ENCODE measurements around the gene CRYGS.
A peak's percentile ranks its signal among the peaks of the same experiment; 100 is the strongest.
"Not testable (repeated sequence)": the region's sequence is repeated elsewhere in the genome, so short reads cannot be mapped to it uniquely, and the experiment has no call there.

Gene CRYGS

DNA sequence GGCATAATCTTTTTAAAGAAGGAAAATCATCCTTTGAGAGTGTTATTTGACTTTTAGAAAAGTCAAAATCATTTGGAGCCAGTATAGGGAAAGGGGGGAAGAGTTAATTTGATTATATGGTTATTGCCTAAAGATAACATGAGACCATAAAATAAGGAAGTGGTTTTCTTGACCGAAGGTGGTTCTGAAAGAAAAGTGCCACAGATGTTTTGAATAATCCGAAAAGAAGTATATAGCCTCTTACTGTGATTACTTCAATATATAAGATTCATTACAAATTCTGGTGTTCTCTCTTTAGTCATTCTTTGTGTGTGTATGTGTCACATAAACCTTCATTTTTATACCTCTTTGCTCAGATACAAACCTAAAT is 27.4 kb upstream of the CRYGS start:
- Mint-ChIP-seq H3K4me1 (peaks cover 44% of the 10 kb centered on the region), H3K36me3 (ENCODE audit: insufficient read depth) (peaks cover 47% of the 10 kb centered on the region), H3K27ac (ENCODE audit: low read depth) (peak overlapping the region; percentile 99), H3K27me3 (no peaks in the 10 kb centered on the region), H3K4me3 (peak overlapping the region; percentile 92), H3K9me3 (no peaks in the 10 kb centered on the region)
- no peak for DNase-seq (ENCODE audit: low spot score in 2 of 2)
- no peak for ATAC-seq (replicated peaks; ENCODE audit: extremely low read depth, poor library complexity, severe bottlenecking)

DNA sequence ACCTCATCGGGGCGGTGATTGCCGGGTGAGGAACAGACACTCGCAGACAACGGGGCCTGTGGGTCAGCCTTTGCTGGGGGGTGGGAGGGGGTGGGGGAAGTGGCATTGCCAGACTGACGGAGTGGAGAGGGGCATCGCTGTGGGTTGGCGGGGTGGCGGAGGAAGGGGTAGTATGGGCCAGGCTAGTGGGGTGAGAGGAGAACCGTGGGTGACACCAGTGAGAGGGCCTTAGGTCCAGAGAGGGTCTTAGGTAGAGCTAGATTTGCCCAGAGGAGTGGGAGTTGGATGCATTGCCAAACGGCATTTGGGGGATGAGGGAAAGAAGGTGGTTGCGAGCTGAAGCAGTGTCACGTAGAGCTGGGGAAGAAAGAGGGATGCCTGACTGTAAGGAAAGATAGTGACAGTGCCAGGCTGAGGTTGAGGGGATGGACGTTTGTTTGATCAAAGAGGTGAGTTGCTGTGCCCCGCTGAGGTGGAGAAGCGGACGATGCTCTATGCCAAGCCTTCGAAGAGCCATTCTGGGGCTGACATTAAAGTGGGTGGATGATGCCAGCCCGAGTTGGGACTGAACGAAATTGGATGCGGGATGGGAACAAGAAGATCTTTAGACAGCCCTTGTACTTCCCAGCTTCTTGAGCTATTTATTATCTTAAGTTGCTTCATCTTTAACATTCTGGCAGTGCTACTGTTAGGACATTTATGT is 26.9 kb upstream of the CRYGS start:
- Mint-ChIP-seq H3K27me3 (no peaks in the 10 kb centered on the region), H3K36me3 (ENCODE audit: insufficient read depth) (peaks cover 42% of the 10 kb centered on the region), H3K4me3 (peak overlapping the region; percentile 92), H3K9me3 (no peaks in the 10 kb centered on the region), H3K4me1 (peaks cover 49% of the 10 kb centered on the region), H3K27ac (ENCODE audit: low read depth) (peak overlapping the region; percentile 99)
- no peak for ATAC-seq (replicated peaks; ENCODE audit: extremely low read depth, poor library complexity, severe bottlenecking)
- no peak for DNase-seq (ENCODE audit: low spot score in 2 of 2)

DNA sequence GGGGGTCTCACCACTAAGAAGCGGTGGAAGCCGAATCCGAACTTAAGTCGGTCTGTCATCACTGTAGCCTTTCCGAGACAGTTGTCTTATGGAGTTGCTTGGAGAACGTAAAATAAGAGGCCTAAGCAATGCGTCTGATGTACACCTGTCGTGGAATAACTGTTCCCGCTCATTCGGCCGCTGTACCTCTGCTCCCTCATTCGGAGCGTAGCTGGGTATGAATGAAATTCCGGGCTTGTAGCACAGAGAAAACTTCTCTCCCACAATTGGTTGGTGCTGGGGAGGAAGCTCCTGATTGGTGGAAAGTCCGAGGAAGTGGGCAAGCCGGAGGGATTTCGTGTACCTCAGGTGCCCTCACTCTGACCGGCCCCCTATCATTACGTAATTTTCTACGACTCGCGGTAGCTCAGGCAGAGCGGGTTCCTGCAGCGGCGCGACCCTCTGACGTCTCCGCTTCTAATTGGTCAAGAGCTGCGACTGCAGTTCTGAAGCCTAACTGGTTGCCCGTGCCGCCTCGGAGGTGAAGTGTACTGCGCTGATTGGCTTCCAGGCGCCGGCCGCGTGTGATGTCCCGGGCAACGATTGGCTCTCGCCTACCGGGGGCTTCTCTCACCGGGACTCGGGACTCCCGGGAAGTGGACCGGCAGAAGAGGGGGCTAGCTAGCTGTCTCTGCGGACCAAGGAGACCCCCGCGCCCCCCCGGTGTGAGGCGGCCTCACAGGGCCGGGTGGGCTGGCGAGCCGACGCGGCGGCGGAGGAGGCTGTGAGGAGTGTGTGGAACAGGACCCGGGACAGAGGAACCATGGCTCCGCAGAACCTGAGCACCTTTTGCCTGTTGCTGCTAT is 26.1 kb upstream of the CRYGS start, which contains the start of gene DNAJB11:
TSS of gene DNAJB11 (plus strand) at position 625 of the 845 bp plus-strand sequence. CDS start at position 803, 178 bp downstream.
- ATAC-seq (replicated peaks; ENCODE audit: extremely low read depth, poor library complexity, severe bottlenecking) (peak; percentile 90), DNase-seq (ENCODE audit: low spot score in 2 of 2) (peak; percentile 92 to 96)
- no peaks in the 10 kb centered on the region for H3K9me3 Mint-ChIP-seq
- peak within 1 kb of the TSS; percentile 92 for H3K4me3 Mint-ChIP-seq
- H3K36me3 Mint-ChIP-seq (ENCODE audit: insufficient read depth), result peaks cover 34% of the 10 kb centered on the region
- H3K27me3 Mint-ChIP-seq, result no peaks in the 10 kb centered on the region
- peaks cover 50% of the 10 kb centered on the region for H3K4me1 Mint-ChIP-seq
- H3K27ac Mint-ChIP-seq (ENCODE audit: low read depth), result peak within 1 kb of the TSS; percentile 99

DNA sequence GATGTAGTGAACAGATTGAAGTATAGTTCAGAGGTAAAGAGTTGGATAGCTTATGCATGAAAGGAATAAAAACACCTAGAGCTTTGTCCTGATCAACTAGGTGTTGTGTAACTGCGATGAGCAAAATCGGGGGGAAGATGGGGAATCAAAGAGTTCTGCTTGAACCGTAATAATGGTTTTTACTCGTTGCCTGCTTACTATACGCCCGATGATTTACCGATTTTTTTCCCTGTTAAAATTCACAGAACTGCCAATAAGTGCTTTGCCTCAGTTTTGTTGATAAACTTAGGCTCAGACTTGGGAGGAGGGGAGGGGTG is 25.6 kb upstream of the CRYGS start:
- Mint-ChIP-seq H3K27me3 (no peaks in the 10 kb centered on the region), H3K9me3 (no peaks in the 10 kb centered on the region), H3K27ac (ENCODE audit: low read depth) (peak overlapping the region; percentile 99), H3K4me1 (peaks cover 50% of the 10 kb centered on the region), H3K36me3 (ENCODE audit: insufficient read depth) (peaks cover 31% of the 10 kb centered on the region), H3K4me3 (peak overlapping the region; percentile 92)
- ATAC-seq (replicated peaks; ENCODE audit: extremely low read depth, poor library complexity, severe bottlenecking), result no peak
- no peak for DNase-seq (ENCODE audit: low spot score in 2 of 2)

DNA sequence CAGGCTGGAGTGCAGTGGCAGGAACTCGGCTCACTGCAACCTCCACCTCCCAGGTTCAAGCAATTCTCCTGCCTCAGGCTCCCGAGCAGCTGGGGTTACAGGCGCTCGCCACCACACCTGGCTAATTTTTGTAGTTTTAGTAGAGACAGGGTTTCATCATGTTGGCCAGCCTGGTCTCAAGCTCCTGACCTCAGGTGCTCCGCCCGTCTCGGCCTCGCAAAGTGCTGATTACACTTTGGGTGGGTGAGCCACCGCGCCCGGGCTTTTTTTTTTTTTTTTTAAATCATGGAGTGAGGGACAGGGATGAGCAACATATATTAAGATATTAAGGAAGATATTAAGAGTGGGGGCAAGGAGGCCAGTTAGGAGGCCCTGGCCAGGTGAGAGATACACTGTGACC is 25.2 kb upstream of the CRYGS start:
- Mint-ChIP-seq H3K36me3 (ENCODE audit: insufficient read depth) (peaks cover 28% of the 10 kb centered on the region), H3K27ac (ENCODE audit: low read depth) (peak overlapping the region; percentile 99), H3K4me1 (peaks cover 50% of the 10 kb centered on the region), H3K4me3 (peak overlapping the region; percentile 92)
- not testable (repeated sequence) for ATAC-seq (replicated peaks; ENCODE audit: extremely low read depth, poor library complexity, severe bottlenecking); H3K27me3 Mint-ChIP-seq; H3K9me3 Mint-ChIP-seq; DNase-seq (ENCODE audit: low spot score in 2 of 2)

DNA sequence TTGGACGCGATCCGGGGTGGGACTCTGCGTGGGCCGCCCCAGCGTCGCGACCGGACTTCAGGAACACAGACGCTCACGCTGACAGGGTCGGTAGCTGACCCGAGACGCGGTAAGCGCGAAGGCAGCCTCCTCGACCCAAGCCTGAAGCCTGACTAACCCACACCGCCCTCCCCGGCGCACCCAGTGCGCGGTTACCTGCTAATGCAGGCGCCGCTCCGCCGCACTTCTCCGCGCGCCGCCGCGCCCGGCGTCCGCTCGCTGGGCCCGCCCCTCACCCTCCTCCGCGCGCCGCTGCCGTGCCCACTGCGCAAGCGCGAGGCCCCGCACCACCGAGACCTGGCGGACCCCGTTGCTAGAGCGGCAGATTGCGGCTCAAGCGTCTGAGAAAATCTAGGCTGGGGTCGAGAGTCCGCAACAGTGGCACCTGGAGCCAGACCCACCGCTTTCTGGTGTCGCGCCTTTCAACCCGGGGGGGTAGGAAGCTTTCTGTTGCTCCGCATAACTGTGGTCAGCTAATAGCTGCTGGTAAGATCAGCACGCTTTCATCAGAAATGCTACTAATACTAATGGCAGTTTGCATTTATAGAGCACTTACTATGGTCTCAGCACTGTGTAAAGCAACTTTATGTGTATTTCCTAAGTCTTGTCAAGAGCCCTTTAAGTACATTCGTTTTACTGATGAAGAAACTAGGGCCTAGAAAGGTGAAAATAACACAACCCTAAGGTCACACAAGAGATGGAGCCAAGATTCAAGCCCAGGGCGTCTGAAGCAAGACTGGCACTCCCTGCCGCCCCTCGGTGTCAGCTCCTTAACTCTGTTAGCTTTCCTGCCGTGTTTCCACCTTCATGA is 23.1 kb upstream of the CRYGS start, which contains the start of gene TBCCD1:
TSS of gene TBCCD1 (minus strand) at position 268 of the 850 bp plus-strand sequence. CDS start 3,010 bp downstream, outside the sequence.
- DNase-seq (ENCODE audit: low spot score in 2 of 2), result peak; percentile 95 to 99
- no peaks in the 10 kb centered on the region for H3K27me3 Mint-ChIP-seq
- H3K4me1 Mint-ChIP-seq, result peaks cover 63% of the 10 kb centered on the region
- peak within 1 kb of the TSS; percentile 82 for H3K4me3 Mint-ChIP-seq
- peak within 1 kb of the TSS; percentile 79 for H3K27ac Mint-ChIP-seq (ENCODE audit: low read depth)
- peak; percentile 44 for ATAC-seq (replicated peaks; ENCODE audit: extremely low read depth, poor library complexity, severe bottlenecking)
- no peaks in the 10 kb centered on the region for H3K9me3 Mint-ChIP-seq
- peaks cover 22% of the 10 kb centered on the region for H3K36me3 Mint-ChIP-seq (ENCODE audit: insufficient read depth)

DNA sequence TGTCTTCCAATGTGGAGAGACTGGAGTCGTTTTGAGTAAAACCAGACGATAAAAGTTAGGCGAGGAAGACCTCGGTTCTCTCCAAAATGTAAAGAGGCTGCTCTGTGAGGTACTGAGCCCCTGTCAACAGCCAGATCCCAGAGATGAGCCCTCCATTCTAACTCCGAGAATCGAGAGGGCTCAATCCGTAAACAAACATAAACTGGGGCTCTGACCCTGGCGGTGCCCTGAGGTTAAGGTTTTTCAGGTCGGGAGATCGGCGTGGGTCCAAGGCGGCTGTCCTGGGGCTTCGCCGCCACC is 22.5 kb upstream of the CRYGS start:
- peak overlapping the region; percentile 82 for H3K4me3 Mint-ChIP-seq
- DNase-seq (ENCODE audit: low spot score in 2 of 2), result no peak
- no peak for ATAC-seq (replicated peaks; ENCODE audit: extremely low read depth, poor library complexity, severe bottlenecking)
- peak overlapping the region; percentile 79 for H3K27ac Mint-ChIP-seq (ENCODE audit: low read depth)
- H3K4me1 Mint-ChIP-seq, result peaks cover 67% of the 10 kb centered on the region
- peaks cover 23% of the 10 kb centered on the region for H3K36me3 Mint-ChIP-seq (ENCODE audit: insufficient read depth)
- no peaks in the 10 kb centered on the region for H3K9me3 Mint-ChIP-seq
- no peaks in the 10 kb centered on the region for H3K27me3 Mint-ChIP-seq

DNA sequence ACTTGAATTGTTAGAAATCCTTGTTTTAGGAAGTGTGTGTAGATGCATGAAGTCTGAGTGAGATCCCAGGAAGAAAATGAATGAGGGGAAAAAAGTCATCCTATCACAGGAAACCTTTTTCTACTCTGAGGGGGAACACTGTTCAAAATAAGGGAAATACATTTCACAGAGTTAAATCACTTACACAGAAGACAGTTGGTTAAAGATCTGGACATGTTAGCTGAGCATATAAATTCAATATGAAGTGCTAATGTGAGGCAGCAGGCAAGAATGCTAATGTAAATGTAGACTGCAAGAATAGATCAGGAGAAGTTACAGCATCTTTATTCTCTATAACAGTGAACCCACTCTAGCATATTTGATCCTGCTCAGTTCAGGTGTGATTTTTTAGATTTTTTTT is 20.4 kb upstream of the CRYGS start:
- peaks cover 64% of the 10 kb centered on the region for H3K4me1 Mint-ChIP-seq
- H3K36me3 Mint-ChIP-seq (ENCODE audit: insufficient read depth), result peaks cover 24% of the 10 kb centered on the region
- H3K27ac Mint-ChIP-seq (ENCODE audit: low read depth), result no peak overlapping the region
- H3K9me3 Mint-ChIP-seq, result no peaks in the 10 kb centered on the region
- DNase-seq (ENCODE audit: low spot score in 2 of 2) (no peak), ATAC-seq (replicated peaks; ENCODE audit: extremely low read depth, poor library complexity, severe bottlenecking) (no peak)
- no peak overlapping the region for H3K4me3 Mint-ChIP-seq
- H3K27me3 Mint-ChIP-seq, result no peaks in the 10 kb centered on the region

DNA sequence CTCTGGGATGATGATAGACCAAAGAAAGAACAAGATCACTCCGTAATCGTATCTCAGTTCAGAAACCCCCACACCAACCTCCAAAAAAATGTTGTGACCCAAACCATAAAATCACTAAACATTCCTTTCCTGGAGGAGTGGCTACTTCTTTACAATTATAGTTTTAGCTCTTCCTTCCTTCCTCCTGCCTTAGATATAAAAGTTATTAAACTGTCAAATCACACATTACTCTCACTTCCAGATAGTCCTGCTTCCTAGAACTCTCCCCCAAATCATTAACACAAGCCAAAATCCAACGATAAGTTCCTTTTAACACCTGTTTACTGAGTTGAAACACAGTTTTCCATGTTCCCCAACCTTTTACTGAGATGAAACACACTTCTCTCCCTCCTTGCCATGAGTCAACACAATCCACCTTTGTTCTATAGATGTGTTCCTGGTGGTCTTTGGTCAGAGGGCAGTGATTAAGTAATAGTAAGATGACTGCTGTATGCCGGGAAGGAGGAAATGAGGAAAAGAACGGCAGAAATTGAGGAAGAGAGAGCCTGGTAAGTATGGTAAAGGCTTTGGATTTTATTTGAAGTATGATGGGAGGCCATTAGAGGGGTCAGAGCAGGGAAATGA is 8.3 kb upstream of the CRYGS start:
- Mint-ChIP-seq H3K36me3 (ENCODE audit: insufficient read depth) (peaks cover 37% of the 10 kb centered on the region), H3K4me3 (no peak overlapping the region), H3K9me3 (no peaks in the 10 kb centered on the region), H3K4me1 (no peaks in the 10 kb centered on the region), H3K27ac (ENCODE audit: low read depth) (peak overlapping the region; percentile 2), H3K27me3 (no peaks in the 10 kb centered on the region)
- no peak for DNase-seq (ENCODE audit: low spot score in 2 of 2)
- no peak for ATAC-seq (replicated peaks; ENCODE audit: extremely low read depth, poor library complexity, severe bottlenecking)

DNA sequence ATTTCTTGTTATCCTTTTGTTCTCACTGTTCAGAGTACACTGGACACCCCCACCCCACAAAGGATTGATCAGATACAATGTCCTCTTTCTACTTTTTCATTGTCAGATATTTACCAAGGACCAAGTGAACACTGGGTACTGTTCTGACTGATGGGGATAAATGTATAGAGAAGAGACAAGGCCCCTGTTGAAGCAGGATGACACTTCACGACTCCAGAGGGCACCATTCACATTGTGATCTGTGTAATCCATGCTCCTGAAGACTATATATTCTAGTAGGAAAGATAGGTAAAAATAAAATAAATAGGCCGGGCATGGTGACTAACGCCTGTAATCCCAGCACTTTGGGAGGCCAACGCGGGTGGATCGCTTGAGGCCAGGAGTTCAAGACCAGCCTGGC is 7.2 kb upstream of the CRYGS start:
- H3K9me3 Mint-ChIP-seq, result no peaks in the 10 kb centered on the region
- DNase-seq (ENCODE audit: low spot score in 2 of 2), result no peak
- no peak for ATAC-seq (replicated peaks; ENCODE audit: extremely low read depth, poor library complexity, severe bottlenecking)
- H3K27ac Mint-ChIP-seq (ENCODE audit: low read depth), result no peak overlapping the region
- H3K4me3 Mint-ChIP-seq, result no peak overlapping the region
- peaks cover 31% of the 10 kb centered on the region for H3K36me3 Mint-ChIP-seq (ENCODE audit: insufficient read depth)
- H3K27me3 Mint-ChIP-seq, result no peaks in the 10 kb centered on the region
- no peaks in the 10 kb centered on the region for H3K4me1 Mint-ChIP-seq

DNA sequence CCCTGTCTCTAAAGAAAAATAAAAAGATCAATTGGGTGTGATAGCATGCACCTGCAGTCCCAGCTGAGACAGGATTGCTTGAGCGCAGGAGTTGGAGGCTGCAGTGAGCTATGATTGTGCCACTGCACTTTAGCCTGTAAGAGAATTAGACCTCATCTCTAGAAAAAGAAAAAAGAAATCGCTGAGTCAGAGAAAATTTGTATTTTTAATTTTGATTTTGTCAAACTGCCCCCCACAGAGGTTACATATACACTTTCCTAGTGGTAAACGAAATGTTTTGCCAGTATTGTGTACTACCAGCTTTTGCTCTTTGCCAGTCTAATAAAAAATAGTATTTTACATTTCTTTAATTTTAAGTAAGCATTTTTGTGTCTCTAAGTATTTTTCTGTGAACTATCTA is 5.3 kb upstream of the CRYGS start:
- Mint-ChIP-seq H3K27ac (ENCODE audit: low read depth) (no peak overlapping the region), H3K4me1 (no peaks in the 10 kb centered on the region), H3K9me3 (no peaks in the 10 kb centered on the region), H3K36me3 (ENCODE audit: insufficient read depth) (peaks cover 28% of the 10 kb centered on the region), H3K4me3 (no peak overlapping the region), H3K27me3 (no peaks in the 10 kb centered on the region)
- DNase-seq (ENCODE audit: low spot score in 2 of 2) (no peak), ATAC-seq (replicated peaks; ENCODE audit: extremely low read depth, poor library complexity, severe bottlenecking) (no peak)

DNA sequence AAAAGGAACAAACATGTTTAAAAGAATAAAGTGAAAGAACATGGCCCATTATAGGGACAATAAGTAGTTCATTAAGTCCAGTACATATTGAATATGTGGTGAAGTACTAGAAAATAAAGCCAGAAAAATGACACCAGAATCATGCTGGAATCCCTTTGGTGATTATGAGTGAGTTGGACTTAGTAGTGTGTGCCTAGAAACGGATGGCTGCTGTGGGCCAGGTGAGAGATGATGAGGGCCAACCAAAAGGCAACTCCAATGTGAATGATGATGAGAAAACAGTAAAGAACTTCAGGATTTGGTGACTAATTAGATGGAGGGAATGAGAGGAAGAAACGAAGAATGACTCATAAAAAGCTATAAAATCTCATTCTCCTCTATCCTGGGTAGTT is 3.3 kb downstream of the CRYGS start:
- Mint-ChIP-seq H3K27me3 (no peaks in the 10 kb centered on the region), H3K4me1 (peaks cover 10% of the 10 kb centered on the region), H3K9me3 (no peaks in the 10 kb centered on the region), H3K36me3 (ENCODE audit: insufficient read depth) (peaks cover 8% of the 10 kb centered on the region), H3K4me3 (no peak overlapping the region), H3K27ac (ENCODE audit: low read depth) (no peak overlapping the region)
- ATAC-seq (replicated peaks; ENCODE audit: extremely low read depth, poor library complexity, severe bottlenecking) (no peak), DNase-seq (ENCODE audit: low spot score in 2 of 2) (no peak)

Data from central memory CD8-positive, alpha-beta T cell (primary cell).